Adipocyte (in vitro differentiated cells): Measurements from ENCODE around the gene MT1G.
"Not testable (repeated sequence)": the region's sequence is repeated elsewhere in the genome, so short reads cannot be mapped to it uniquely, and the experiment has no call there.

Experiments
- DNase-seq: peaks from one replicate; pipeline ENCODE4 v3.0.0-alpha.2; 2015; ENCODE audit warnings: low read depth
- H3K27me3 ChIP-seq: replicated peaks from 2 replicates; pipeline ENCODE4 v1.7.0; 2013; ENCODE audit warnings: mild to moderate bottlenecking, low read length, moderate library complexity; ENCODE audit not compliant: control insufficient read depth, insufficient read depth
- H3K36me3 ChIP-seq: 2 replicates; pipeline ENCODE4 v1.7.0; 2013; ENCODE audit warnings: low read length, mild to moderate bottlenecking, moderate library complexity; ENCODE audit not compliant: control insufficient read depth, insufficient read depth, severe bottlenecking
- H3K4me1 ChIP-seq: 2 replicates; pipeline ENCODE4 v1.7.0; 2013; ENCODE audit warnings: mild to moderate bottlenecking, low read length, moderate library complexity; ENCODE audit not compliant: control insufficient read depth, insufficient read depth
- H3K4me3 ChIP-seq: 2 replicates; pipeline ENCODE4 v1.7.0; 2013; ENCODE audit warnings: mild to moderate bottlenecking, low read length, moderate library complexity
- H3K9ac ChIP-seq: 2 replicates; pipeline ENCODE4 v1.7.0; 2013; ENCODE audit warnings: mild to moderate bottlenecking, low read length, moderate library complexity
- H3K9me3 ChIP-seq: 2 replicates; pipeline ENCODE4 v1.7.0; 2013; ENCODE audit warnings: mild to moderate bottlenecking, low read length, moderate library complexity; ENCODE audit not compliant: control insufficient read depth

Gene MT1G

GRCh38 chr16:56684256-56684925, 16.5 kb upstream of the MT1G start:
- Histone ChIP-seq H3K36me3 (no peaks in the 10 kb centered on the region), H3K4me1 (peaks cover 41% of the 10 kb centered on the region), H3K9ac (peak overlapping the region; percentile 87), H3K4me3 (peak overlapping the region; percentile 83), H3K27me3 (no peaks in the 10 kb centered on the region), H3K9me3 (peaks cover 21% of the 10 kb centered on the region)
- DNase-seq: no peak

- peak overlapping the region; percentile 83 for H3K4me3 ChIP-seq
- peak overlapping the region; percentile 87 for H3K9ac ChIP-seq
- DNase-seq: no peak
- no peaks in the 10 kb centered on the region for H3K36me3 ChIP-seq
- peaks cover 21% of the 10 kb centered on the region for H3K9me3 ChIP-seq
- H3K4me1 ChIP-seq: peaks cover 41% of the 10 kb centered on the region
- H3K27me3 ChIP-seq: no peaks in the 10 kb centered on the region
Observed at GRCh38 chr16:56683424-56684172, 15.7 kb upstream of the MT1G start.

GRCh38 chr16:56682703-56683397, 15.0 kb upstream of the MT1G start:
- peak overlapping the region; percentile 87 for H3K9ac ChIP-seq
- no peaks in the 10 kb centered on the region for H3K27me3 ChIP-seq
- DNase-seq: no peak
- peaks cover 41% of the 10 kb centered on the region for H3K4me1 ChIP-seq
- peaks cover 18% of the 10 kb centered on the region for H3K9me3 ChIP-seq
- no peaks in the 10 kb centered on the region for H3K36me3 ChIP-seq
- H3K4me3 ChIP-seq: peak overlapping the region; percentile 83

- peak; percentile 92 for DNase-seq
- Histone ChIP-seq H3K27me3 (peaks cover 4% of the 10 kb centered on the region), H3K9ac (peak within 1 kb of the TSS; percentile 87), H3K4me1 (peaks cover 41% of the 10 kb centered on the region), H3K36me3 (no peaks in the 10 kb centered on the region), H3K9me3 (peaks cover 12% of the 10 kb centered on the region), H3K4me3 (peak within 1 kb of the TSS; percentile 83)
Observed at GRCh38 chr16:56681939-56682702, 14.3 kb upstream of the MT1G start, which contains the start of gene MT1X. TSS of gene MT1X (plus strand) at chr16:56682470. CDS start at chr16:56682541, 71 bp downstream.

GRCh38 chr16:56679818-56680217, 12.0 kb upstream of the MT1G start:
- no peak overlapping the region for H3K9ac ChIP-seq
- H3K4me3 ChIP-seq: no peak overlapping the region
- no peaks in the 10 kb centered on the region for H3K9me3 ChIP-seq
- H3K27me3 ChIP-seq: peaks cover 7% of the 10 kb centered on the region
- peaks cover 32% of the 10 kb centered on the region for H3K4me1 ChIP-seq
- DNase-seq: no peak
- no peaks in the 10 kb centered on the region for H3K36me3 ChIP-seq

GRCh38 chr16:56679078-56679730, 11.3 kb upstream of the MT1G start:
- H3K9me3 ChIP-seq: no peaks in the 10 kb centered on the region
- no peak overlapping the region for H3K9ac ChIP-seq
- peaks cover 26% of the 10 kb centered on the region for H3K4me1 ChIP-seq
- no peak overlapping the region for H3K4me3 ChIP-seq
- no peak for DNase-seq
- H3K27me3 ChIP-seq: peaks cover 7% of the 10 kb centered on the region
- H3K36me3 ChIP-seq: no peaks in the 10 kb centered on the region

GRCh38 chr16:56677474-56677873, 9.6 kb upstream of the MT1G start:
- Histone ChIP-seq H3K4me3 (no peak overlapping the region), H3K4me1 (peaks cover 8% of the 10 kb centered on the region), H3K27me3 (peaks cover 7% of the 10 kb centered on the region), H3K36me3 (no peaks in the 10 kb centered on the region), H3K9ac (no peak overlapping the region), H3K9me3 (no peaks in the 10 kb centered on the region)
- DNase-seq: no peak

GRCh38 chr16:56675685-56676210, 7.9 kb upstream of the MT1G start:
- H3K4me3 ChIP-seq: no peak overlapping the region
- peaks cover 7% of the 10 kb centered on the region for H3K27me3 ChIP-seq
- no peaks in the 10 kb centered on the region for H3K9me3 ChIP-seq
- no peak for DNase-seq
- no peaks in the 10 kb centered on the region for H3K4me1 ChIP-seq
- H3K9ac ChIP-seq: no peak overlapping the region
- H3K36me3 ChIP-seq: no peaks in the 10 kb centered on the region

- H3K4me3 ChIP-seq: not testable (repeated sequence)
Observed at GRCh38 chr16:56674570-56674969, 6.7 kb upstream of the MT1G start.

GRCh38 chr16:56673921-56674320, 6.1 kb upstream of the MT1G start:
- no peak for DNase-seq
- Histone ChIP-seq H3K9ac (no peak overlapping the region), H3K27me3 (peaks cover 20% of the 10 kb centered on the region), H3K9me3 (no peaks in the 10 kb centered on the region), H3K4me3 (no peak overlapping the region), H3K36me3 (no peaks in the 10 kb centered on the region), H3K4me1 (no peaks in the 10 kb centered on the region)

More at GRCh38 chr16:56674570-56674969, 6.7 kb upstream of the MT1G start:
- H3K36me3 ChIP-seq, H3K4me1 ChIP-seq, H3K9ac ChIP-seq, H3K9me3 ChIP-seq, DNase-seq: not testable (repeated sequence)
- peaks cover 14% of the 10 kb centered on the region for H3K27me3 ChIP-seq
